Measurements from ENCODE around the gene CCT2.

The CCT2 gene

DNA sequence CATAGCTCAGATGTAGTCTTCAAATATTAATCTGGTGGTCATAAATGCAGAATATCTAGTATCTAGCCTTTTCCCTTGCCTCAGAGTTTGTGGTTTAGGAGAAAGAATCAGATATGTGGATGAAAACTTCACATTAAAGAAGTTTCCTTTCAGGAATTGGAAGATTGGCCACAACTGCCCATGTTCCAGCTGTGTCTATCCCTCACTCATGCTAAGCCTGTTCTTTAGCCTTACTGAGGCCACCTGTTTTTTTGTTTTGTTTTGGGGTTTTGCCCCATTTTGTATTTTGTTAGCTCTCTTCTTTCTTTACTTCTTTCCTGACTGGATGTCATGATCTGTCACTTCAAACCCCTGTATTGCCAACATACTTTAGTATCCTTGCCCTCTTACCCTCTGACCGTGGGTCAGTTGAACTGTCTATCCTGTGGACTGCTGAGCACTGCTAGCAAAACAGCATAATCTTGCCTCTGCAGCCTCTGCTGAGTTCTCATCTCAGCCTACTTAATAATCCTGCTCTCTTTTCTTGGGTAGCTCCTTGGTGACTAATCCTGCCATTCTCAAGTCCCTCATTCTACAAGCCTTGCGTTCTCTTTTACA lies 22.0 kb upstream of the CCT2 start:
- H3K36me3 ChIP-seq (ENCODE audit: control insufficient read depth in 2 of 2, insufficient read depth in 2 of 2, low read length in 2 of 2) = peaks cover 2 to 10% of the 10 kb centered on the region in 2 donors
- H3K27ac ChIP-seq (ENCODE audit: low read length) = no peak overlapping the region
- H3K4me3 ChIP-seq (ENCODE audit: low read length in 2 of 2) = no peak overlapping the region

DNA sequence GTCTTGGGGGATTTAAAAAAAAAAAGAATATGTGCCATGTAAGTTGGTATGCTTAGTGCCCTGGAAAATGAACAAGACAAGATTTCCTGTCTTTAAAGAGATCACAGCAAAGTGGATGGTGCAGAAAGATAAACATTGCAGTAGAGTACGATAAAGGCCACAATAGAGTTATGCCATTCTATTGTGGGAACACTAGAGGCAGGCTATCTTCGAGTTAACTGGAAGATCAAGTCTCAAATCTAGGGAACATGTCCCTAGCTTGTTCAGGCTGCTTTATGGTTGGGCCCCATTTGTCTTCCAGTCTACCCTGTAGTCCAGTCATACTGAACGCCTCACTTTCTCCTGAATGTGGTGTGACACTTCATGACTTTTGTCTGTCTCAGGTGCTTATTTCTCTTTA lies 18.7 kb upstream of the CCT2 start:
- Histone ChIP-seq H3K27me3 (ENCODE audit: control insufficient read depth in 1 of 2, insufficient read depth in 2 of 2, low read length in 2 of 2) (no peaks in the 10 kb centered on the region), H3K9me3 (ENCODE audit: control insufficient read depth in 2 of 2, low read length in 2 of 2) (no peaks in the 10 kb centered on the region), H3K9ac (ENCODE audit: low read length in 2 of 2) (no peak overlapping the region), H3K4me3 (ENCODE audit: low read length in 2 of 2) (no peak overlapping the region), H3K4me1 (ENCODE audit: control insufficient read depth, insufficient read depth, low read length) (no peaks in the 10 kb centered on the region), H3K36me3 (ENCODE audit: control insufficient read depth in 2 of 2, insufficient read depth in 2 of 2, low read length in 2 of 2) (peaks cover 2 to 19% of the 10 kb centered on the region in 2 donors), H3K27ac (ENCODE audit: low read length) (no peak overlapping the region)

More for the DNA sequence above, 22.0 kb upstream of the CCT2 start:
- H3K27me3 ChIP-seq (ENCODE audit: control insufficient read depth in 1 of 2, insufficient read depth in 2 of 2, low read length in 2 of 2) = no peaks in the 10 kb centered on the region
- no peaks in the 10 kb centered on the region for H3K4me1 ChIP-seq (ENCODE audit: control insufficient read depth, insufficient read depth, low read length)
- no peaks in the 10 kb centered on the region for H3K9me3 ChIP-seq (ENCODE audit: control insufficient read depth in 2 of 2, low read length in 2 of 2)
- no peak overlapping the region for H3K9ac ChIP-seq (ENCODE audit: low read length in 2 of 2)

DNA sequence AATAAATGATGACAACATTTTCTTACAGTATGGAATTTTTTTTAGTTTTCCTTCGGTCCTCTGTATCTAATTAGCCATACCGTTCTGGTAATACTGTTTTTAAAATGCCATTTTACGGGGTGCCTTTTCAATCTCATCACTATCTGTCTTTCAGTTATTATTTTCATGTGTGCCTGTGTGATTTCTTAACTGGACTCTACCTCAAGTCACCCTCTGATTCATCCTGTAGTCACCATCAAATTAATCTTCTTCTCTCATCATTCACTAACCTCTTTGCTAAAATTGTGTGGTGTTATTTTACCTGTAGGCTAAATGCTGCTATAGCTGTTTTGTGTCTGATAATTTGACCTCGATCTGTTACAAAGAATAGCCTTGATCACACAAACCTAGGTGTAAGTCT lies 16.0 kb upstream of the CCT2 start:
- peaks cover 14 to 21% of the 10 kb centered on the region in 2 donors for H3K36me3 ChIP-seq (ENCODE audit: control insufficient read depth in 2 of 2, insufficient read depth in 2 of 2, low read length in 2 of 2)
- H3K4me1 ChIP-seq (ENCODE audit: control insufficient read depth, insufficient read depth, low read length) = no peaks in the 10 kb centered on the region
- no peaks in the 10 kb centered on the region for H3K9me3 ChIP-seq (ENCODE audit: control insufficient read depth in 2 of 2, low read length in 2 of 2)
- H3K27ac ChIP-seq (ENCODE audit: low read length) = no peak overlapping the region
- no peak overlapping the region for H3K9ac ChIP-seq (ENCODE audit: low read length in 2 of 2)
- H3K27me3 ChIP-seq (ENCODE audit: control insufficient read depth in 1 of 2, insufficient read depth in 2 of 2, low read length in 2 of 2) = no peaks in the 10 kb centered on the region
- H3K4me3 ChIP-seq (ENCODE audit: low read length in 2 of 2) = no peak overlapping the region

DNA sequence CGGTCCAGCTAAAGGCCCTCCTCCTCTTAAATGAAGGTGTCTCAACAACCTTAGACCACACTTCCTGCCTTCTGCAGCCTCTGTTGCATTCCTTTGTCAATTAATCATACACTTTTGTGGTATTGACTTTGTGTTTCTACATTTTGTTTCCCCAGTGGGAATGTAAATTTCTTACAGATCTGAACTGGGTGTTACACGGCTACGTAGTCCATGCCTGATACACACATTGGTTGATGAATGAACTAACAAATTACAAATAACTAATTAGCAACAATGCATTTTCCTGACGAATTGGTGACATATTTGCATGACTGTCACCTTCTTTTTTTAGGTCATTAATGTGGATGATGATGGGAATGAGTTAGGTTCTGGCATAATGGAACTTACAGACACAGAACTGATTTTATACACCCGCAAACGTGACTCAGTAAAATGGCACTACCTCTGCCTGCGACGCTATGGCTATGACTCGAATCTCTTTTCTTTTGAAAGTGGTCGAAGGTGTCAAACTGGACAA lies 15.2 kb upstream of the CCT2 start:
- Histone ChIP-seq H3K9me3 (ENCODE audit: control insufficient read depth in 2 of 2, low read length in 2 of 2) (no peaks in the 10 kb centered on the region), H3K4me1 (ENCODE audit: control insufficient read depth, insufficient read depth, low read length) (no peaks in the 10 kb centered on the region), H3K4me3 (ENCODE audit: low read length in 2 of 2) (no peak overlapping the region), H3K27ac (ENCODE audit: low read length) (no peak overlapping the region), H3K27me3 (ENCODE audit: control insufficient read depth in 1 of 2, insufficient read depth in 2 of 2, low read length in 2 of 2) (no peaks in the 10 kb centered on the region), H3K36me3 (ENCODE audit: control insufficient read depth in 2 of 2, insufficient read depth in 2 of 2, low read length in 2 of 2) (peaks cover 19 to 28% of the 10 kb centered on the region in 2 donors), H3K9ac (ENCODE audit: low read length in 2 of 2) (no peak overlapping the region)

DNA sequence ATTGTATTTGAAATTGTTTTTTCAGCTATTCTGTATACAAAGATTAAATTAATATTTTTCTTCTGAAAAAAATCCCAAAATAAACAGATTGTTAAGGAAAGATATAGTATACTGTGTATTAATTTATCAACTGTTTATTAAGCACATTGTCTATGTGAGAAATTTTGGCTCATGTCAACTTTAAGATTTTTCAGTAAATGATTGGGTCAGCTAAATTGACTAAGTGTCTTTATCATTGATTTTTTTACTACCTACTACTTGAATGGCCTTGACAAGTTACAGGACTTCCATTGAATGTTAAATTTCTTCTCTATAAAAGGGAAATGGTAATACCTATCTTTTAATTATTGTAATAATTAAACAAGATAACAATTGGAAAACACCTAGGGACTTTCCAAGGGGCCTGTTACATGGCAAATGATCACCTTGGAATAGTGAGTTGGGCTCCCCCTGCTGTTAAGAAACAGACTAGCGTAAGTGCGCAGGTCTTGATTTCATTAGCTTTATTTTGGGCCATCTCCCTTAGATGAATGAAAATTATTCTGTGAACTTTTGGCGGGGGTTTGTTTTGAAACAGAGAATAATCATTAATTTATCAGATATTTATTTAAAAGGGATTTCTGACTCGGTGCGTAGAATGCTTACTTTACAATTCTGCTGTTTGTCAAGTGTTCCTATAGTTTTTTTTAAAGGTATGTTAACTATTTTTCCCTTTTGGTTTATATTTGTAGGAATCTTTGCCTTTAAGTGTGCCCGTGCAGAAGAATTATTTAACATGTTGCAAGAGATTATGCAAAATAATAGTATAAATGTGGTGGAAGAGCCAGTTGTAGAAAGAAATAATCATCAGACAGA lies 14.5 kb upstream of the CCT2 start:
- H3K27me3 ChIP-seq (ENCODE audit: control insufficient read depth in 1 of 2, insufficient read depth in 2 of 2, low read length in 2 of 2) = no peaks in the 10 kb centered on the region
- H3K4me1 ChIP-seq (ENCODE audit: control insufficient read depth, insufficient read depth, low read length) = no peaks in the 10 kb centered on the region
- no peak overlapping the region for H3K27ac ChIP-seq (ENCODE audit: low read length)
- H3K36me3 ChIP-seq (ENCODE audit: control insufficient read depth in 2 of 2, insufficient read depth in 2 of 2, low read length in 2 of 2) = peaks cover 19 to 28% of the 10 kb centered on the region in 2 donors
- H3K9me3 ChIP-seq (ENCODE audit: control insufficient read depth in 2 of 2, low read length in 2 of 2) = no peaks in the 10 kb centered on the region
- H3K9ac ChIP-seq (ENCODE audit: low read length in 2 of 2) = no peak overlapping the region
- H3K4me3 ChIP-seq (ENCODE audit: low read length in 2 of 2) = no peak overlapping the region

DNA sequence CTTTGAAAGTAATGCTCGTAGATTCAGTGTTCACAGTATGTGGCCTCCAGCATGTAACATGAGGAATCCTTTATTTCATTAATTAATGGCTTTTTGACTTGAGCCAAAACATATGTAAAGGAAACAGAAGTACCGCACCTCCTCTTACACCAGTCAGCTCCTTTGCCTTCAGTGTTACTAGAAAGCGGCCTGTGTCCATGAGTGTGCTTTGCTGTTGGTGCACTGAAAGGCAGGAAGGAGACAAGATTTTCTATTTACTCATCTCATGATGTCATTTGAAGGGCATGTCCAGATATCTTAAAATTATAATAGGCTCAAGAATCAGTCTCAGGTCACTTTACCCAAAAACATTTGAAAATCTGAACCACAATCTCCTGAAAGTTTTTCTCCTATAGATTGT lies 9.9 kb upstream of the CCT2 start:
- no peaks in the 10 kb centered on the region for H3K27me3 ChIP-seq (ENCODE audit: control insufficient read depth in 1 of 2, insufficient read depth in 2 of 2, low read length in 2 of 2)
- no peak overlapping the region for H3K27ac ChIP-seq (ENCODE audit: low read length)
- H3K9me3 ChIP-seq (ENCODE audit: control insufficient read depth in 2 of 2, low read length in 2 of 2) = no peaks in the 10 kb centered on the region
- H3K9ac ChIP-seq (ENCODE audit: low read length in 2 of 2) = no peak overlapping the region
- peaks cover 16 to 17% of the 10 kb centered on the region in 2 donors for H3K36me3 ChIP-seq (ENCODE audit: control insufficient read depth in 2 of 2, insufficient read depth in 2 of 2, low read length in 2 of 2)
- H3K4me3 ChIP-seq (ENCODE audit: low read length in 2 of 2) = no peak overlapping the region
- H3K4me1 ChIP-seq (ENCODE audit: control insufficient read depth, insufficient read depth, low read length) = no peaks in the 10 kb centered on the region

DNA sequence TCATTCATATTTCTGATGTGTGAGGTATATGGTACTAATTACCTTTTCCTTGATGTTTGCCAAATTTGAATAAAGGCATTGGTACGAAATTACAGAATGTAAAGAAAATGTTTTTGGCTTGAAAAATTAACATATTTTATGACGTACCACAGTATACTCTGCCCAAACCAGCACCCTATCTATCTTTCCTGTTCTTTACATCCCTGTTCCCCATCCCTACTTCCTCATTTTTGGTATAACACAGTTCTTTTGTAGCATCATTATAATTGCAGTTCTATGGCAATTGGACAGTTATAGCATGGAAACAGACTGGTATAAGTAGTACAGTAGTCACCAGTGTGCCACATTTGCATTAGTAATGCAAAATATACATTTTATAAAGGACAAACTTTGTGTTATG lies 7.0 kb upstream of the CCT2 start:
- no peaks in the 10 kb centered on the region for H3K4me1 ChIP-seq (ENCODE audit: control insufficient read depth, insufficient read depth, low read length)
- H3K4me3 ChIP-seq (ENCODE audit: low read length in 2 of 2) = no peak overlapping the region

DNA sequence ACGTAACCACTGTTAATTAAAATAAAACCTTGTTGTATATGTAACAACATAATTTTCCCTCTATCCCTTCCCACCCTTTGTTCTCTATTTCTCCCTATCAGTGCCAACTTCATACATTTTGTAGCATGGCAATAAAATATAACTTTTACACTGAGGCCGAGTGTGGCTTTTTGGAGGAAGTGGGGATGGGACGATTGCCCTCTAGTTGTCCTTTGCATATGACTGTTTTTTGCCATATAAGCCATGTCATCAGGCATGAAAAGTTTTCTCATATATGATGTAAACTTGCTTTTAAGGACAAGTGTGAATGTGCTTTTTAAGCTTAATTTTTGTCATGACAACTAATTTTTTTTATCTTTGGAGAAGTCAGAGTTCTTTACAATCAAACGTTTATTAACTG lies 6.2 kb upstream of the CCT2 start:
- no peak overlapping the region for H3K9ac ChIP-seq (ENCODE audit: low read length in 2 of 2)
- H3K27ac ChIP-seq (ENCODE audit: low read length) = no peak overlapping the region
- no peaks in the 10 kb centered on the region for H3K9me3 ChIP-seq (ENCODE audit: control insufficient read depth in 2 of 2, low read length in 2 of 2)
- H3K36me3 ChIP-seq (ENCODE audit: control insufficient read depth in 2 of 2, insufficient read depth in 2 of 2, low read length in 2 of 2) = peaks cover 7 to 8% of the 10 kb centered on the region in 2 donors
- H3K27me3 ChIP-seq (ENCODE audit: control insufficient read depth in 1 of 2, insufficient read depth in 2 of 2, low read length in 2 of 2) = no peaks in the 10 kb centered on the region
- H3K4me1 ChIP-seq (ENCODE audit: control insufficient read depth, insufficient read depth, low read length) = no peaks in the 10 kb centered on the region
- no peak overlapping the region for H3K4me3 ChIP-seq (ENCODE audit: low read length in 2 of 2)

More for the DNA sequence above, 7.0 kb upstream of the CCT2 start:
- no peaks in the 10 kb centered on the region for H3K9me3 ChIP-seq (ENCODE audit: control insufficient read depth in 2 of 2, low read length in 2 of 2)
- no peaks in the 10 kb centered on the region for H3K27me3 ChIP-seq (ENCODE audit: control insufficient read depth in 1 of 2, insufficient read depth in 2 of 2, low read length in 2 of 2)
- H3K9ac ChIP-seq (ENCODE audit: low read length in 2 of 2) = no peak overlapping the region
- no peak overlapping the region for H3K27ac ChIP-seq (ENCODE audit: low read length)
- peaks cover 9 to 10% of the 10 kb centered on the region in 2 donors for H3K36me3 ChIP-seq (ENCODE audit: control insufficient read depth in 2 of 2, insufficient read depth in 2 of 2, low read length in 2 of 2)

DNA sequence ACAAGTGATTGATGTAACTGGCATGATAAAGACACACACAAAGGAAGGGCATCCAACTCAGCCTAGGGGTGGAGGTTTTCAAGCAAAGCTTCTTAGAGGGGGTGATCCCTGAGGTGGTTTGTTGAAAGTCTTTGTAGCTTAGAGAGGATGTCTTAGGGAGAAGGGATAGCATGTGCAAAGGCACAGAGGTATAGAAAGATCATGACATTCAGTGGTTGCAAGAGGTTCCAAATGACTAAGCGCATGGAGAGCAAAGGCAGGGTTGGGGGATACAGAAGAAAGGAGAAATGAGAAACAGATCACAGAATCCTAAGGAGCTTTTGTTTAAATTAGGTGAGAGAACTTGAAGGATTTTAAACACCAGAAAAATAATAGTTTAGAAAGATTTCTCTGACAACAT lies 5.2 kb upstream of the CCT2 start:
- Histone ChIP-seq H3K27ac (ENCODE audit: low read length) (no peak overlapping the region), H3K36me3 (ENCODE audit: control insufficient read depth in 2 of 2, insufficient read depth in 2 of 2, low read length in 2 of 2) (no peaks in the 10 kb centered on the region), H3K9ac (ENCODE audit: low read length in 2 of 2) (no peak overlapping the region), H3K4me1 (ENCODE audit: control insufficient read depth, insufficient read depth, low read length) (no peaks in the 10 kb centered on the region), H3K9me3 (ENCODE audit: control insufficient read depth in 2 of 2, low read length in 2 of 2) (no peaks in the 10 kb centered on the region), H3K27me3 (ENCODE audit: control insufficient read depth in 1 of 2, insufficient read depth in 2 of 2, low read length in 2 of 2) (no peaks in the 10 kb centered on the region), H3K4me3 (ENCODE audit: low read length in 2 of 2) (no peak overlapping the region)

DNA sequence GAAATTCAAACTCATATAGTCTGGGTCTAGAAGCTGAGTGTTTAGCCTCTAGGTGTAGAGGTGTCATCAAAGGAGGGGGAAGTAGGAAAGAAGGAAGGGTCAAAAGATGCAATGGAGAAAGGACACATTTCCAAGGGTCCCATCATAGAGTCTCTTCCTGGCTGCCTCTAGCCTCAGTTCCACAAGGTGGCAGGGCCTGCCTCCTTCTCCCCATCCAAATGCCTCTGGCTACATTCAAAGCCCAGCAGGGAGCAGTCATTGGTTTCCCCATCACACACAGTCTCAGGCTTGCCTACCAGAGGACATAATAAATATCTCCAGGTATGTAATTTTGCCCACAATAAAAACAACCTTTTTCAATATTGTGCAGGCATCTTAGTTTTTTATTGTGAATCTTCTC lies 2.1 kb upstream of the CCT2 start:
- Histone ChIP-seq H3K9me3 (ENCODE audit: control insufficient read depth in 2 of 2, low read length in 2 of 2) (no peaks in the 10 kb centered on the region), H3K4me3 (ENCODE audit: low read length in 2 of 2) (no peak overlapping the region), H3K4me1 (ENCODE audit: control insufficient read depth, insufficient read depth, low read length) (peaks cover 6% of the 10 kb centered on the region), H3K27me3 (ENCODE audit: control insufficient read depth in 1 of 2, insufficient read depth in 2 of 2, low read length in 2 of 2) (no peaks in the 10 kb centered on the region), H3K9ac (ENCODE audit: low read length in 2 of 2) (no peak overlapping the region), H3K27ac (ENCODE audit: low read length) (no peak overlapping the region), H3K36me3 (ENCODE audit: control insufficient read depth in 2 of 2, insufficient read depth in 2 of 2, low read length in 2 of 2) (peaks cover 9 to 10% of the 10 kb centered on the region in 2 donors)

DNA sequence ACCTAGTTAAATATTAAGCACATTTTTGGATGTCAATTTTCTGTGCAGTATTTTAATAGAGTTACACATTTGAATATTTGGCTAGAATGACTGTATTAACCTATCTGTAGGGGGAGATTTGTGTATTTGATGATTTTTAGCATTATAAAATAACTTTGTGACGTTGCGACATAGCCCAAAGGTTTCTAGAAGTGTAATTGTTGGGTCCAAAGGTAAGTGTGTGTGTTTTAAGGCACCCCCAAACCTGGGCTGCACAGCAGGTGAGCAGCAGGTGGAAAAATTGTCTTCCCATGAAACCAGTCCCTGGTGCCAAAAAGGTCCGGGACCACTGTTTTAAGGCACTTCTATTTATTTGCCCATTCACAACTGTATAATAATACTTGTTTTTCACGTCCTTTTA lies 3.3 kb downstream of the CCT2 start:
- H3K36me3 ChIP-seq (ENCODE audit: control insufficient read depth in 2 of 2, insufficient read depth in 2 of 2, low read length in 2 of 2) = peaks cover 45 to 49% of the 10 kb centered on the region in 2 donors
- no peak overlapping the region for H3K4me3 ChIP-seq (ENCODE audit: low read length in 2 of 2)
- peaks cover 6% of the 10 kb centered on the region for H3K4me1 ChIP-seq (ENCODE audit: control insufficient read depth, insufficient read depth, low read length)
- no peak overlapping the region for H3K27ac ChIP-seq (ENCODE audit: low read length)
- H3K27me3 ChIP-seq (ENCODE audit: control insufficient read depth in 1 of 2, insufficient read depth in 2 of 2, low read length in 2 of 2) = no peaks in the 10 kb centered on the region
- H3K9me3 ChIP-seq (ENCODE audit: control insufficient read depth in 2 of 2, low read length in 2 of 2) = no peaks in the 10 kb centered on the region
- H3K9ac ChIP-seq (ENCODE audit: low read length in 2 of 2) = no peak overlapping the region

Data from stomach smooth muscle (tissue), 2 donors.